ENCODE measurements around the gene SPACDR. TPM values are rescaled to one million over a fixed set of nuclear protein-coding genes. Genes with fewer than 3 reads are reported as not detected.

Gene SPACDR, protein sequence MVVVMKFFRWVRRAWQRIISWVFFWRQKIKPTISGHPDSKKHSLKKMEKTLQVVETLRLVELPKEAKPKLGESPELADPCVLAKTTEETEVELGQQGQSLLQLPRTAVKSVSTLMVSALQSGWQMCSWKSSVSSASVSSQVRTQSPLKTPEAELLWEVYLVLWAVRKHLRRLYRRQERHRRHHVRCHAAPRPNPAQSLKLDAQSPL
- not detected for total RNA-seq

DNA sequence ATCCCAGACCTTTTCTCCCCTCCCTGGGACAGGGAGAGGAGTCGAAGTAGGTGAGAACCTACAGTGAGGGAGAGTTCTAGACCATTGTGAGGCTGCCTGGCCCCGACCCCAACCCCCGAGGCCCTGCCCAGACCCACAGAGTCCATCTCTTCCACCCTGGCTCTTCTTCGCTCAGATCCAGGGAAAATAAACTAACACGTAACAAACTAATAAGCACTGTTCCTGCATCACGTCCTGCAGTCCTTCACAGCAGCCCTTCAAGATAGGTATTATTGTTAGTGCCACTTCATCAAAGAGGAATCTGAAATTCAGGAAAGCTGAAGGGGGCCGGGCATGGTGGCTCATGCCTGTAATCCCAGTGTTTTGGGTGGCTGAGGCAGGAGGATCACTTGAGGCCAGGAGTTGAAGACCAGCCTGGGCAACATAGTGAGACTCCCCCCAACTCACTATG lies at the start of gene SPACDR:
Gene SPACDR (minus strand): TSS at position 51 of the 451 bp plus-strand sequence. CDS start 235 bp downstream, outside the sequence.

DNA sequence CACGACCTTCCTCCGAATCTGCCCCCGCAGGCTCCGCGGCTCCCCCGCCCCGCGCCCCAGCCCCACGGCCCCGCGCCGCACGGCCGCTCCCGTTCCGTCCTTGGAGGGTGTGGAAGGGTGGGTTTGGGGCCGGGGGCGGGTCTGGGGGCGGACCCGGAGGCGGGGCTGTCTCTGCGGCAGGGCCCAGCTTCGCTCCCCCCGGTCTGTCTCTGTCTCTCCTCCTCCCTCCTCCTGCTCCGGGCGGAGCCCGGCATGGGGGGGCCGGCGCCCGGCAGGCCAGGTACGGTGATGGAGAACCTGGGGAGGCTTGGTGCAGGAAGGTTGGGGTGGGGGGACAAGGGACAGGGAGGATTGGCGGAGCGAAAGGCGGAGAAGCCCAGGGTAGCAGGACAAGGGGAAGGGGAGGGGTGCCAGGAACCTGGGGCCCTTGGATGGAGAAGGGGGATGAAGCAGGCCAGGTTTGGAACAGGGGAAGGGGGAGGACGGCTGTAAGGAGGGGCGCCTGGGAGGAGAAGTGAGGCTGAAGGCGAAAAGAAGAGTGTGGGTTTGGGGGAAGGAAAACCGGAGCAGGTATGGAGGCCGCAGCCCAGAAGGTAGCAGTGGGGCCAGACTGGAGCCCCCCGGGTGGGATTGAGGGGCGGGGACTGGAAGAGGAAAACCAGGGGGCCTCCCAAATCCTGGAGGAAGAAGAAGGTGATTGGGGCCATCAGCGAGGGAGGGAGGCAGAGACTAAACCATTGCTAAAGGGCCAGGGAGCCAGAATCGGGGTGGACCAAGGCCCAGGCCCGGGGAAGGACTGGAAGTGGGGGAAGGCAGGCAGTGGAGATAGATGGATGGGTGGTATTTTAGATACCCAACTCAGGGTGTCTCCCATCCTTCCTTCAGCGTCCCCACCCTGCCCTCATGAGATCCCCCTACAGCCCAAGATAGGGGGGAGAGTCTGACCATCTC lies 19.9 kb upstream of the SPACDR start, which contains the start of gene NYAP1:
Gene NYAP1 (plus strand): TSS at position 206 of the 951 bp plus-strand sequence. CDS start 1,385 bp downstream, outside the sequence.

DNA sequence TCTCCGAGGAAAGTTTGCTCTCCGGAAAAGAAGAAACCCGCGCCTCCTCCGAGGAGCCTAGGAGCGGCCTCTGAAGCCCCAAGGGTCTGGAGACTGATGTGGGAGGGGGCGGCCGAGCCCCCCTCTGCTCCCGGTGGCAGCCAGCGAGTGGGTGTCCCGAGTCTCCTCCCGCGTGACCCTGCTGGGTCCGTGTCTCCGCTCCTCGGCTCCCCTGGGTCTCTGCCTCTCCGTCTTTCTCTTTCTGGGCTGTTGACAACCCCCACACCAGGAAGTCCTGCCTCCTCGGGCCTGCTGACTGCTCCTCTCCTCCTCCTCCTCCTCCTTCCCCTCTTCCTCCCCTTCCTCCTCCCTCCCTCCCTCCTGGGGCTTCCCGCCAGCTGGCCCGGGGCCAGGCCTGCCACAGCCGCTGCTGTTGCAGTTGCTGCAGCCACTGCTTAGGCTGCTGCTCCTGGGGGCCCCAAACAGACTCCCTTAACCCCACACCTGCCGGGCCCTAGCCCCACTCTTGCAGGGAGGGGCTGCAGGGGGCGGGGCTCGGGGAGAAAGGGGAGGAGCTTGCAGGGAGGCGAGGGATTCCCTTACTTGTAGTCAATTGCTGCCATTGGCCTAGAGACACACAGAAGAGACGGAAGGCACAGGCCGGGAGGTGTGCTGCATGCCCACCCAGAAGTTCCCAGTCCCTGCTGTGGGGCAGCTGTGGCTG lies 15.0 kb upstream of the SPACDR start, which contains the start of gene TSC22D4:
Gene TSC22D4 (minus strand): TSS at position 257 of the 703 bp plus-strand sequence. CDS start 1,176 bp downstream, outside the sequence.

DNA sequence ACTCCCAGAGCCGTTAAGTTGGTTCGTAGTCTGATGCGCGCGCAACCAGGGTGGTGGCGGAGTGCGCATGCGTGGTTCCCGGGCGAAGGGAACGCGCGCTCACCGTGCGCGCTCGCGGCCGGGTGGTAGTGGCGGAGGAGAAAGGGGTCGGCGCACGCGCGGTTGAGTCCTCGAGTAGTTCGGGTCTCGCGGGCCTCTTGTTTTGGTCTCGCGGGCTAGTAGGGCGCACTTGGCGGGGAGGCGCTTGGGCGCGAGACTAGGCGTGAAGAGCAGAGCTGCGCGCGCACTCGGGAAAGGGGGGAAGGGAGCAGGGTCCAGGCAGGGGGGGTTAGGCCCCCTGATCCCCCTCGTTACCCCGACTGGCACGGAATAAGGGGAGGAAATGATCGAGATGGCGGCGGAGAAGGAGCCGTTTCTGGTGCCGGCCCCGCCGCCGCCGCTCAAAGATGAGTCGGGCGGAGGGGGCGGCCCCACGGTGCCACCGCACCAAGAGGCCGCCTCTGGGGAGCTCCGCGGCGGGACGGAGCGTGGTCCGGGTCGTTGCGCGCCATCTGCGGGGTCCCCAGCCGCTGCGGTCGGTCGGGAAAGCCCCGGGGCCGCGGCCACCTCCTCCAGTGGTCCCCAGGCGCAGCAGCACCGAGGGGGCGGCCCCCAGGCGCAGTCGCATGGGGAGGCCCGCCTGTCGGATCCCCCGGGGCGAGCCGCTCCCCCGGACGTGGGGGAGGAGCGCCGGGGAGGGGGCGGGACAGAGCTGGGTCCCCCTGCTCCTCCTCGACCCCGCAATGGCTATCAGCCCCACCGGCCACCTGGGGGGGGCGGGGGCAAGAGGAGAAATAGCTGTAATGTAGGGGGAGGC lies 34.2 kb downstream of the SPACDR start, which contains the start of gene MEPCE:
Gene MEPCE (plus strand): TSS at position 195 of the 856 bp plus-strand sequence. CDS start 188 bp downstream, at position 383.

DNA sequence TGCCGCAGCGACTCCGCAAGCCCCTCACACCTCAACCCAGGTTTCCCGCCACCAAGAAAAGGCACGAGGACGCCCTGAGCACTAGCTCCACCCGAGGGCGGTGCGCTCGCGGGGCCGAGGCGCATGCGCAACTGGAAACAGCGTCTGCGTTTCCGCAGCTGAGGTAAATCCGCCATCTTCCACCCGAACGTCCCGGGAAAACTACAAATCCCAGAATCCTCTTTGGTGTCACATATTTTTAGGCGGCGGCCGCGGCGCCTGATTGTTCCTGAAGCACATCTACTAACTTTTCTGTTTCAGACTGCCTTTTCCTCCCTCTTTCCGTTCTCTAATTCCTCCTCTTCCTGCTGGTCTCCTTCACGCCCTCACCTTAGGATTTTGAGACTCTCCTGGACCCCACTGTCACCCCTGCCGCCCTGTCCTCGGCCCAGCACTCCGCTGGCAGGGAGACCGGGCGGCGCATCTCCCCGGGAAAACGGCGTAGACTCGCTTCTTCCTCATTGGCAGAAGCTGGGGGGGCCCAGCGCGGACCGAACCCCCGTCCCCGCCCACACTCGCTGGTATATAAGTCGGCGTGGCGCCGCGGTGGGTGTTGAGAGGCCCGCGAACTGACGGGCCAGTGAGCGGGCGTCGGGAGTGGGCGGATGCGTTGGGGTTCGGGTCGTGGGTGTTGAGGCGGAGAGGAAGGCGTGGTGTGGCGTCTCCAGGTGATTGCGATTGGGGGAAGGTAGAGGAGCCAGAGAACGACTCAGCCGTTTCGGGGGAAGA lies 35.7 kb downstream of the SPACDR start, which contains the start of gene ZCWPW1:
Gene ZCWPW1 (minus strand): TSS at position 505 of the 768 bp plus-strand sequence. CDS start 8,054 bp downstream, outside the sequence.

Other genes starting within 250 kb of the SPACDR start
- gene PVRIG, start 244.3 kb downstream of the SPACDR start, total RNA-seq = not detected
- gene SPDYE3, start 156.6 kb downstream of the SPACDR start, total RNA-seq = not detected
- gene PILRB, start 106.1 kb downstream of the SPACDR start, total RNA-seq = 35.4 TPM
- gene PILRA, start 90.8 kb downstream of the SPACDR start, total RNA-seq = 3.8 TPM
- 2.2 TPM for gene ZCWPW1, start 35.6 kb downstream of the SPACDR start, total RNA-seq
- gene MEPCE, start 34.4 kb downstream of the SPACDR start, total RNA-seq = 21.3 TPM
- gene PPP1R35, start 27.8 kb downstream of the SPACDR start, total RNA-seq = 7.8 TPM
- 6.6 TPM for gene TSC22D4, start 15.0 kb upstream of the SPACDR start, total RNA-seq
- gene NYAP1, start 19.7 kb upstream of the SPACDR start, total RNA-seq = 38.5 TPM
- gene AGFG2, start 74.9 kb upstream of the SPACDR start, total RNA-seq = 4.7 TPM
- not detected for gene SAP25, start 109.6 kb upstream of the SPACDR start, total RNA-seq
- 17.5 TPM for gene LRCH4, start 121.9 kb upstream of the SPACDR start, total RNA-seq
- gene FBXO24, start 122.1 kb upstream of the SPACDR start, total RNA-seq = not detected
- gene PCOLCE, start 138.1 kb upstream of the SPACDR start, total RNA-seq = 4.1 TPM
- 23.5 TPM for gene MOSPD3, start 148.3 kb upstream of the SPACDR start, total RNA-seq
- 6.6 TPM for gene TFR2, start 177.3 kb upstream of the SPACDR start, total RNA-seq
- 107 TPM for gene ACTL6B, start 192.2 kb upstream of the SPACDR start, total RNA-seq
- 74.5 TPM for gene GNB2, start 209.5 kb upstream of the SPACDR start, total RNA-seq
- 35.4 TPM for gene GIGYF1, start 230.0 kb upstream of the SPACDR start, total RNA-seq
- 28.8 TPM for gene POP7, start 241.9 kb upstream of the SPACDR start, total RNA-seq